Measurements from ENCODE around the gene AHRR.
A peak's percentile ranks its signal among the peaks of the same experiment; 100 is the strongest.

The AHRR gene

DNA sequence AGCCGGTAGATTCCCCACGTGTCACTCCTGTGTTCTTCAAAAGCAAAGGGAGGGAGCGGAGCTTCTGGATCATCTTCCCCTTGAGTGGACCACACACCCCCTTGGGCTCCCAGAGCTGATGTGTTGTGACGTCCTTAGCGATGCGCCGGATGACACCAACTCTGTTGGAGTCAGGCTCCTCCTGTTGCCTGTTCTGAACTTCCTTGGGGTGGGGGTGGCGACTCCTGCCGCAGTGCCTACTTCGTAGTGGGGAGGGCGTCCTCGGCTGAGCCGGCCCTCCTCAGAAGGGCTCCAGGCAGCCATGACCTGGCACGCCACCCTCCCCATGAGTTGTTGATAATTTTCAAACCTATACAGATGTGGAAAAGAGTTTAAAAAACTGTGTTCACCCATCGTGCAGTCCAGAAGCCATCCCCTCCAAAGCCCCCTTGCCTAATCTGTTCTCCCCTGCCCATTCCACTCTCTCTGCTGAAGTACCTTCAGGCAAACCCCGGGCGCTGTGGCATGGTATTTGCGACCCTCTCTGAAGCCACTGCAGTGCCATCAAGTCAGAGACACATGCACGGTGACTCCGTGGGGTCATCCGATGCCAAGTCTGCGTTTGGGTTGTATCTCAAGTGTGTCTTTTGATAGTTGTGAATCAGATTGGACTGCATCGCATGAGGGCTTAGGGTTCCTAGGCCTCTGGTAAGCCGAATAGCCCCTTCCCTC, 138.2 kb downstream of the AHRR start:
- DNase-seq (ENCODE audit: low spot score) = peak; percentile 43
- no peak for TF ChIP-seq CTCF (IDR thresholded peaks at IDR 0.05)
- Histone ChIP-seq H3K4me3 (no peak overlapping the region), H3K27ac (no peak overlapping the region)

DNA sequence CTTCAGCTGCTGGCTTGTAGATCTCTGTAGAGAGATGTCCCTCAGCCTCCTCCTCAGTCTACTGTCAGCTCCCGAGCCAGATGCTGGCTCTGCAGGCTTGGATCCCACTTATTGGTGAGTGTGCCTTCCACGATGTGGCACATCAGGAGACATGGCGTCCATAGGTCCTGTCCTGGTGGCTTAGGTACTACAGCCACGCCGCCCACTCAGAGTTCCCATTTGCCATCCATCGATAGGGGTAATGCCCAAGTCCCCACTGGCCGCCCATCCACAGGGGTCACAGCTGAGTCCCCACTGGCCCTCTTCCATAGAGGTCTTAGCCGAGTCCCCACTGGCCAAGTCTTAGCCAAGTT, 138.7 kb downstream of the AHRR start:
- peak; percentile 43 for DNase-seq (ENCODE audit: low spot score)
- no peak overlapping the region for H3K4me3 ChIP-seq
- no peak overlapping the region for H3K27ac ChIP-seq
- TF ChIP-seq CTCF (IDR thresholded peaks at IDR 0.05) = no peak

- no peak for TF ChIP-seq CTCF (IDR thresholded peaks at IDR 0.05)
- DNase-seq (ENCODE audit: low spot score) = peak; percentile 62
- no peak overlapping the region for H3K4me3 ChIP-seq
- no peak overlapping the region for H3K27ac ChIP-seq
Measured at GRCh38 chr5:462051-462481, 140.6 kb downstream of the AHRR start.

- Histone ChIP-seq H3K4me3 (no peak overlapping the region), H3K27ac (no peak overlapping the region)
- no peak for DNase-seq (ENCODE audit: low spot score)
- TF ChIP-seq CTCF (IDR thresholded peaks at IDR 0.05) = no peak
Measured at GRCh38 chr5:463301-463700, 141.8 kb downstream of the AHRR start.

DNA sequence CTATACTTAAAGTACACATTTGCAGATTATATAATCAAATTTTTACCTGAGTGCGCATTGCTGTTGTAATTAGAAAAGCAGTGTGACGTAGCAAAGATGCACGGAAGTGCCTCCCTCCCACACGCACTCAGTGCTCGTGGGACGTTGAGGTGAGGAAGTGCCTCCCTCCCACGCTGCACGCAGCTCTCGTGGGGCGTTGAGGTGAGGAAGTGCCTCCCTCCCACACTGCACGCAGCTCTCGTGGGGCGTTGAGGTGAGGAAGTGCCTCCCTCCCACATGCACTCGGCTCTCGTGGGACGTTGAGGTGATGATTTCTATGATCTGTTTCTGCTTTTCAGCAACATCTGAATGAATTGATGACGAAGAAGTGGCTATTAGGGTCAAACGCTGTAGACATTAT, 142.4 kb downstream of the AHRR start:
- no peak for TF ChIP-seq CTCF (IDR thresholded peaks at IDR 0.05)
- DNase-seq (ENCODE audit: low spot score) = no peak
- Histone ChIP-seq H3K4me3 (no peak overlapping the region), H3K27ac (no peak overlapping the region)

- no peak for TF ChIP-seq CTCF (IDR thresholded peaks at IDR 0.05)
- H3K27ac ChIP-seq = no peak overlapping the region
- peak; percentile 52 for DNase-seq (ENCODE audit: low spot score)
- no peak overlapping the region for H3K4me3 ChIP-seq
Measured at GRCh38 chr5:464446-464842, 142.9 kb downstream of the AHRR start.

GRCh38 chr5:464843-465590, 143.5 kb downstream of the AHRR start:
- Histone ChIP-seq H3K27ac (no peak overlapping the region), H3K4me3 (no peak overlapping the region)
- DNase-seq (ENCODE audit: low spot score) = peak; percentile 66
- no peak for TF ChIP-seq CTCF (IDR thresholded peaks at IDR 0.05)
